ENCODE measurements around the gene IDI2. TPM values are rescaled to one million over a fixed set of nuclear protein-coding genes. Genes with fewer than 3 reads are reported as not detected.

IDI2 gene
- total RNA-seq, 1 donor, result not detected

DNA sequence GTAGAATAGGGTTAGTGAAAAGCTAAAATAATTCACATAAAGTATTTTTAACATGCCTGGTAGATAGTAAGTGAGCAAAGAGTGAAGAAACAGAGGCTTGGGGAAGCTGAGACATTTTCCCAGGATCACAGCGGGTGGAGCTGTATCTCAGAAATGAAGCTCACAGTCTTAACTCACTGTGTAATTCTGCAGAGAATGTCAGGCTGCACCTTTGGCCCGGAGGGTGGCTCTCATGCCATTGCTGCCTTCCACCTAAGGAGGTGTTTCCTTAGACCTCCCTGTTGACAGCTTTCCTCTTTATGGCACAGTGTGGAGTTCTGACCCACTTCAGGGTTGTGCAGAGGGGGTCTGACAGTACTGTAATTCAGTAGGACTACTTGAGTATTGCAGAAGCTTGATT, 40.3 kb downstream of the IDI2 start:
- no peak overlapping the region for H3K4me3 ChIP-seq (ENCODE audit: low read depth, low read length)
- DNase-seq (ENCODE audit: low read depth), result no peak
- TF ChIP-seq, protein P1, sequence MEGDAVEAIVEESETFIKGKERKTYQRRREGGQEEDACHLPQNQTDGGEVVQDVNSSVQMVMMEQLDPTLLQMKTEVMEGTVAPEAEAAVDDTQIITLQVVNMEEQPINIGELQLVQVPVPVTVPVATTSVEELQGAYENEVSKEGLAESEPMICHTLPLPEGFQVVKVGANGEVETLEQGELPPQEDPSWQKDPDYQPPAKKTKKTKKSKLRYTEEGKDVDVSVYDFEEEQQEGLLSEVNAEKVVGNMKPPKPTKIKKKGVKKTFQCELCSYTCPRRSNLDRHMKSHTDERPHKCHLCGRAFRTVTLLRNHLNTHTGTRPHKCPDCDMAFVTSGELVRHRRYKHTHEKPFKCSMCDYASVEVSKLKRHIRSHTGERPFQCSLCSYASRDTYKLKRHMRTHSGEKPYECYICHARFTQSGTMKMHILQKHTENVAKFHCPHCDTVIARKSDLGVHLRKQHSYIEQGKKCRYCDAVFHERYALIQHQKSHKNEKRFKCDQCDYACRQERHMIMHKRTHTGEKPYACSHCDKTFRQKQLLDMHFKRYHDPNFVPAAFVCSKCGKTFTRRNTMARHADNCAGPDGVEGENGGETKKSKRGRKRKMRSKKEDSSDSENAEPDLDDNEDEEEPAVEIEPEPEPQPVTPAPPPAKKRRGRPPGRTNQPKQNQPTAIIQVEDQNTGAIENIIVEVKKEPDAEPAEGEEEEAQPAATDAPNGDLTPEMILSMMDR (IDR thresholded peaks at IDR 0.05; ENCODE audit: insufficient read depth, low read depth, low read length), result no peak

GRCh38 chr10:983971-984655, 41.5 kb downstream of the IDI2 start:
- H3K4me3 ChIP-seq (ENCODE audit: low read depth, low read length), result no peak overlapping the region
- TF ChIP-seq, protein P1 (IDR thresholded peaks at IDR 0.05; ENCODE audit: insufficient read depth, low read depth, low read length), result no peak
- peak; percentile 18 for DNase-seq (ENCODE audit: low read depth)

DNA sequence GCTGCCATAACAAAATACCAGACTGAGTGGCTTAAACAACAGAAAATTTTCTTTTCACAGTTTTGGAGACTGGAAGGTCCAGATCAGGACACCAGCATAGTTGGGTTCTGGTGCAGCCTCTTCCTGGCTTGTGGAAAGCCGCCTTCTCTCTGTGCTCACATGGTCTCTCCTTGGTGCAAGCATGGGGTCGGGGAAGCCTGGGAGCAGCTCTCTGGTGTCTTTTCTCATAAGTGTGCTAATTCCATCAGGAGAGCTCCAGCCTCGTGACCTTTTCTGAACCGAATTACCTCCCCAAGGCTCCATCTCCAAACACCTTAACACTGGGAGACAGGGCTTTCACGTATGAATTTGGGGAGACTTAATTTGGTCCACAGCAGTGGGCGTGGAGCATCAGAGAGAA, 42.3 kb downstream of the IDI2 start:
- no peak overlapping the region for H3K4me3 ChIP-seq (ENCODE audit: low read depth, low read length)
- no peak for DNase-seq (ENCODE audit: low read depth)
- TF ChIP-seq, protein P1 (IDR thresholded peaks at IDR 0.05; ENCODE audit: insufficient read depth, low read depth, low read length), result no peak

- no peak for DNase-seq (ENCODE audit: low read depth)
- no peak overlapping the region for H3K4me3 ChIP-seq (ENCODE audit: low read depth, low read length)
- TF ChIP-seq, protein P1 (IDR thresholded peaks at IDR 0.05; ENCODE audit: insufficient read depth, low read depth, low read length), result no peak
Observed at GRCh38 chr10:980468-981093, 45.1 kb downstream of the IDI2 start.

DNA sequence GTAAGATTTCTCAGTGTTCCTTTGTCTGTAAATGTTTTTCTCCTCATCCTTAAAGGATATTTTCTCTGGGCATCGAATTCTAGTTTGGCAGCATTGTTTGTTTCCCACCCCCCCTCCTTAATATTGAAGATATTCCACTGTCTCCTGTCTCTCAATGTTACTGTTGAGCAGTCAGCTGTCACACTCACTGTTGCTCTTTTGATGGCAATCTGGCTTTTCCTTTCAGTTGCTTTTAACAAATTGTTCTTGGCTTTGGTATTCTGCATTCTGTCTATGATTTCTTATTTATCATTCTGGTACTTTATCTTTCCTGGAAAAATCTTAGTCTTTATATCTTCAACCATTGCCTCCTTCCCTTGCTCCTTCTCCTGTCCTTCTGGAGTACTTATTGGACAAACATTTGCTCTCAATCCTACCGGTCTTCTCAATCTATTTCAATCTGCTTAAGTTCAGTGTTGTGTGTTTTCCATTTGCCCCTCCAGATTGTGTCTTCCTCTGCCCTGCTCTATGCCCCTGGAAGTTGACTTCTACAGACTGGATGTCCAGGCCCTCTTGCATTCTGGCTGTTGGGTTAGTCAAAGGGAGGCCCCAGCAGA, 46.7 kb downstream of the IDI2 start:
- no peak for DNase-seq (ENCODE audit: low read depth)
- H3K4me3 ChIP-seq (ENCODE audit: low read depth, low read length), result no peak overlapping the region
- TF ChIP-seq, protein P1 (IDR thresholded peaks at IDR 0.05; ENCODE audit: insufficient read depth, low read depth, low read length), result no peak

DNA sequence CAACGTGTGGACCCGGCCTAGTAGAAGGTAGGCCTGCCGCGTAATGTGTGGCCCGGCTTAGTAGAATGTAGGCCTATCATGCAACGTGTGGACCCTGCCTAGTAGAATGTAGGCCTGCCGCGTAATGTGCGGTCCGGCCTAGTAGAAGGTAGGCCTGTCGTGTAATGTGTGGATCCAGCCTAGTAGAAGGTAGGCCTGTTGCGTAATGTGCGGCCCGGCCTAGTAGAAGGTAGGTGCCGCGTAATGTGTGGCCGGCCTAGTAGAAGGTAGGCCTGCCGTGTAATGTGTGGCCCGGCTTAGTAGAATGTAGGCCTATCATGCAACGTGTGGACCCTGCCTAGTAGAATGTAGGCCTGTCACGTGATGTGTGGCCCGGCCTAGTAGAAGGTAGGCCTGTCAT, 49.3 kb downstream of the IDI2 start:
- TF ChIP-seq, protein P1 (IDR thresholded peaks at IDR 0.05; ENCODE audit: insufficient read depth, low read depth, low read length), result no peak
- DNase-seq (ENCODE audit: low read depth), result no peak
- H3K4me3 ChIP-seq (ENCODE audit: low read depth, low read length), result no peak overlapping the region

Measured in fibroblast of villous mesenchyme (primary cell).